K562 (cell line): ENCODE measurements around the gene CSK. TPM values are rescaled to one million over a fixed set of nuclear protein-coding genes. Genes with fewer than 3 reads are reported as not detected.
A peak's percentile ranks its signal among the peaks of the same experiment; 100 is the strongest.

Source experiments
- ATAC-seq: fragments of 200-7000 bp; cut with Tn5 transposase; 3 replicates; pipeline ENCODE4 v1.9.1; 2020; ENCODE audit warnings: moderate library complexity
- BruUV-seq: library from RNA; stranded (reverse); fragments of 400-500 nt; replicated peaks from 2 replicates; lab custom pipeline; 2021; lab: Mats Ljungman, UMichigan
- CTCF ChIA-PET: fragments of 300-600 bp; formaldehyde crosslinking; extraction: SDS; loops from one replicate; lab custom pipeline; 2021; ENCODE audit warnings: low intra/inter-chr PET ratio; lab: Yijun Ruan, JAX
- POLR2A ChIA-PET: fragments of 300-600, 350-650 bp; sonication (Branson Sonifier 250); formaldehyde crosslinking; extraction: SDS; loops from one replicate; lab custom pipeline; 2021; ENCODE audit warnings: antibody characterized with exemption, inconsistent platforms; lab: Yijun Ruan, JAX
- DNase-seq, 4 experiments: peaks; one replicate each; pipeline versions ENCODE4 v3.0.0 to v3.0.0-alpha.2; 2011 to 2018; ENCODE audit warnings: low spot score in 3 of 4, mixed read lengths in 3 of 4; ENCODE audit errors: extremely low read depth in 1 of 4
- FAIRE-seq: peaks from 2 replicates; lab custom pipeline; 2011; peaks lifted over from hg19 to GRCh38; lab: Jason Lieb, UNC
- H2AFZ ChIP-seq: 2 replicates; pipeline ENCODE4 v1.6.0; 2011; ENCODE audit warnings: low read depth, low read length, control low read depth, inconsistent platforms
- H3K27ac ChIP-seq: fragments of 200-600 bp; 3 replicates; pipeline ENCODE4 v1.8.0; 2011; ENCODE audit warnings: low read depth, mild to moderate bottlenecking, control low read depth, inconsistent platforms, low read length, moderate library complexity, mixed read lengths; ENCODE audit errors: extremely low read depth
- H3K27me3 ChIP-seq, 2 experiments: fragments of 300-600 bp in 1 of 2; 2 replicates in 1 of 2; 3 replicates in 1 of 2; pipeline versions ENCODE4 v1.6.0 to v1.8.0; 2011; ENCODE audit warnings: inconsistent platforms in 2 of 2, low read length in 2 of 2, mild to moderate bottlenecking in 1 of 2, mixed read lengths in 1 of 2, moderate library complexity in 1 of 2; ENCODE audit not compliant: control insufficient read depth in 2 of 2, insufficient read depth in 2 of 2
- H3K36me3 ChIP-seq: fragments of 300-600 bp; 3 replicates; pipeline ENCODE4 v1.8.0; 2011; ENCODE audit warnings: mild to moderate bottlenecking, low read length, inconsistent platforms; ENCODE audit not compliant: control insufficient read depth, insufficient read depth
- H3K4me1 ChIP-seq, 2 experiments: fragments of 200-600 bp in 1 of 2; replicated peaks in 1 of 2; 2 replicates in 1 of 2; 3 replicates in 1 of 2; pipeline versions ENCODE4 v1.5.1 to v1.8.0; 2011; ENCODE audit warnings: inconsistent platforms in 2 of 2, low read length in 2 of 2, mild to moderate bottlenecking in 1 of 2, mixed read lengths in 1 of 2, moderate library complexity in 1 of 2; ENCODE audit not compliant: control insufficient read depth in 2 of 2, insufficient read depth in 2 of 2
- H3K4me2 ChIP-seq: 2 replicates; pipeline ENCODE4 v1.6.1; 2011; ENCODE audit warnings: low read length, control low read depth, inconsistent platforms, mixed read lengths; ENCODE audit not compliant: insufficient read depth
- H3K4me3 ChIP-seq: fragments of 200-600 bp; sonication (generic), shearing (Covaris generic); 2 replicates; pipeline ENCODE4 v1.5.1; 2016; ENCODE audit warnings: control low read depth, inconsistent platforms
- H3K79me2 ChIP-seq: fragments of 200-600 bp; 3 replicates; pipeline ENCODE4 v1.8.0; 2011; ENCODE audit warnings: low read length, inconsistent platforms; ENCODE audit not compliant: control insufficient read depth, insufficient read depth
- H3K9ac ChIP-seq, 2 experiments: 2 replicates each; pipeline versions ENCODE4 v1.6.0 to v1.6.1; 2011; ENCODE audit warnings: low read depth in 2 of 2, low read length in 2 of 2, control low read depth in 1 of 2, inconsistent platforms in 1 of 2, mild to moderate bottlenecking in 1 of 2, mixed read lengths in 1 of 2; ENCODE audit not compliant: insufficient read depth in 1 of 2
- H3K9me1 ChIP-seq: one replicate; pipeline ENCODE4 v1.6.0; 2011; ENCODE audit warnings: inconsistent platforms, mild to moderate bottlenecking, low read length, moderate library complexity; ENCODE audit not compliant: control insufficient read depth, insufficient read depth
- H3K9me3 ChIP-seq: replicated peaks from 2 replicates; pipeline ENCODE4 v1.5.1; 2011; ENCODE audit warnings: low read depth, low read length, inconsistent platforms; ENCODE audit not compliant: control insufficient read depth, insufficient read depth
- H4K20me1 ChIP-seq: replicated peaks from 2 replicates; pipeline ENCODE4 v1.6.1; 2011; ENCODE audit warnings: low read length, inconsistent platforms, mixed read lengths; ENCODE audit not compliant: control insufficient read depth, insufficient read depth
- TRIM24 ChIP-seq, 2 experiments: fragments of 450-650 bp; IDR thresholded peaks; 2 replicates each; pipeline ENCODE4 v1.6.1; 2016
- XRCC5 ChIP-seq: fragments of 200-400 bp; formaldehyde crosslinking; IDR thresholded peaks from 2 replicates; pipeline ENCODE4 v1.6.1; 2017; ENCODE audit warnings: low read depth, mild to moderate bottlenecking, low read length
- WGBS: fragments of 100-300 bp; shearing (Covaris generic); methylation state at CpG from one replicate; pipeline ENCODE4 v1.1.6; 2016; ENCODE audit warnings: low coverage, mixed read lengths; ENCODE audit not compliant: insufficient coverage; ENCODE audit errors: missing lambda C conversion rate; 5-methylcytosine and 5-hydroxymethylcytosine counted together
- in situ Hi-C: fragments of 300-500 bp; cut with MboI; formaldehyde crosslinking; loops from 4 replicates; pipeline ENCODE4 v1.15.0; 2018; ENCODE audit warnings: inconsistent platforms, mixed read lengths
- intact Hi-C: fragments of 100-400 bp; cut with micrococcal nuclease; formaldehyde crosslinking; loops from 2 replicates; pipeline ENCODE4 v1.14.2; 2022
- polyA plus RNA-seq, 8 experiments: library from polyadenylated mRNA; depleted of rRNA in 4 of 8; stranded (reverse) in 5 of 8; unstranded in 3 of 8; fragments of >200 nt; fragmentation: Nextera tagmentation in 2 of 8; fragmentation: Illumina TruSeq in 1 of 8; extraction: Ambion mirVana in 2 of 8; extraction: Trizol in 1 of 8; gene quantifications; 2 replicates each; pipeline versions ENCODE4 v1.2.1 to v1.2.3, GENCODE V29; 2011 to 2014; ENCODE audit warnings: inconsistent platforms in 1 of 8, missing spikeins in 1 of 8
- total RNA-seq, 7 experiments: library from RNA; depleted of rRNA in 6 of 7; stranded (reverse); fragments of >200 nt in 6 of 7; fragmentation: Illumina TruSeq in 2 of 7; extraction: Trizol in 2 of 7; gene quantifications; 2 replicates each; pipeline versions ENCODE4 v1.2.1 to v1.2.3, GENCODE V29; 2011 to 2021; ENCODE audit warnings: low replicate concordance in 1 of 7
- TF ChIP-seq, protein P1 (sequence below): sonication (generic); formaldehyde crosslinking; IDR thresholded peaks from 2 replicates; pipeline ENCODE4 v1.9.0; 2022; ENCODE audit warnings: mild to moderate bottlenecking, missing genetic modification reagents

Gene CSK
- total and polyA plus RNA-seq, 9 of the 15 experiments (the other 6 are each of a cell fraction or from before 2014, with no cell fraction given) = 1.5 to 112 (median 22.5) TPM

DNA sequence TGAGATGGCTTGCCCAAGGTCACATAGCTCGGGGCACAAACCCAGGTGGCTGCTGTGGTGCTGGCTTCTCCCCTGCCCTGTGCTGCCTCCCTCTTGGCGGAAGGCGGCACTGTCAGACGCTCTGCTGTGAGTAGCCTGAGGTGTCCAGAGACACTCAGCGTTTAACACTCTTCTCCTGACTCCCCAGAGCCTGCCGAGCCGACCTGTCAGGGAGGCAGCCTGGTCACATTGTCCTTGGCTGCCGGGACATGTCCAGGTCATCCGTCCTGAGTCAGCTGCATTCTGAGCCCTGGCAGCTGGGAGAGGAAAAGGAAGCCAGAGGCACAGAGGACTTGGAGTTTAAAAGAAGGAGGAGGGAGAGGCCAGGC, 35.5 kb downstream of the CSK start (continued):
- no peak for TF ChIP-seq XRCC5

DNA sequence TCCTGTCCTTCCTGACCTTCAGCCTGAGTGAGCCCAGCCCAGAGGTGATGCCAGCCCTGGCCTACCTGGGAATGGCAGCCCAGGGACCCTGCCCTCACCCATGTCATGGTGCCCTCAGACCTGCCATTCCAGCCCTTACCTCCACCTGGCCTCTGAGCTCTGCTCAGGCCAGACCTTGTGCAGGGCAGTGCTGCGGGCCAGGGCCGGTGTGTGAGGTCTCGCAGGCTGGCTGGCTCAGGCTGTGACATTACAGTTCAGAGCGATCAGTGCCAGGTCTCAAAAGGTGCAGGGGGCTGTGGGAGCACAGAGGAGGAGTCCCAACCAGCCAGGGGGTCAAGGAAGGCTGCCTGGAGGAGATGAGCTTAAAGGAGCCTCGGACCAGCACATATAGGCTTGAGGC, 38.2 kb downstream of the CSK start:
- H3K9me1 ChIP-seq = no peaks in the 10 kb centered on the region
- no peak overlapping the region for H3K27ac ChIP-seq
- no peak for DNase-seq
- ChIA-PET POLR2A (no interaction called here), CTCF (no interaction called here)
- no peak overlapping the region for H3K4me2 ChIP-seq
- no peaks in the 10 kb centered on the region for H3K79me2 ChIP-seq
- no peak overlapping the region for H2AFZ ChIP-seq
- H3K36me3 ChIP-seq = no peaks in the 10 kb centered on the region
- ATAC-seq = no peak
- peaks cover 6 to 23% of the 10 kb centered on the region in 2 experiments; a peak in 3 of 5 replicates for H3K4me1 ChIP-seq
- FAIRE-seq = no peak
- H3K4me3 ChIP-seq = no peak overlapping the region
- BruUV-seq = no TSS peak
- no peaks in the 10 kb centered on the region for H3K9me3 ChIP-seq
- H3K27me3 ChIP-seq = peaks cover 3 to 16% of the 10 kb centered on the region in 2 experiments; a peak in 4 of 5 replicates
- intact Hi-C loops = no loop called here
- TF ChIP-seq, protein P1, sequence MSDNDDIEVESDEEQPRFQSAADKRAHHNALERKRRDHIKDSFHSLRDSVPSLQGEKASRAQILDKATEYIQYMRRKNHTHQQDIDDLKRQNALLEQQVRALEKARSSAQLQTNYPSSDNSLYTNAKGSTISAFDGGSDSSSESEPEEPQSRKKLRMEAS (CRISPR knock-in tag) = 0 out of 2 replicates have a peak, but pooled peaks have one; percentile 33
- TF ChIP-seq TRIM24 (IDR thresholded peaks at IDR 0.05) = no peak
- TF ChIP-seq, all 486 proteins: peak for 1
- WGBS = 47% methylated on average over 5 of the region's 5 CpGs
- Histone ChIP-seq H4K20me1 (no peaks in the 10 kb centered on the region), H3K9ac (peak overlapping the region in 1 of 2 experiments; percentile 68; a peak in 2 of 4 replicates)
- in situ Hi-C loops = no loop called here
